Activated CD8-positive, alpha-beta memory T cell treated with anti-CD3 and anti-CD28 coated beads for 36 hours (primary cell): ENCODE data around the gene RXFP1. TPM values are rescaled to one million over a fixed set of nuclear protein-coding genes. Genes with fewer than 3 reads are reported as not detected.

Source experiments
- CTCF ChIA-PET: fragments of 350-600 bp; sonication (Branson Sonifier 250); formaldehyde crosslinking; loops from one replicate; lab custom pipeline; 2021; ENCODE audit warnings: antibody characterized with exemption; lab: Charles Lee
- POLR2A ChIA-PET: fragments of 350-600 bp; sonication (Branson Sonifier 250); formaldehyde crosslinking; loops from one replicate; lab custom pipeline; 2021; ENCODE audit warnings: antibody characterized with exemption; lab: Charles Lee
- total RNA-seq, 2 experiments: library from RNA; stranded (reverse); gene quantifications; one replicate each; pipeline ENCODE4 v1.2.3, GENCODE V29; 2021

Gene RXFP1
- total RNA-seq, 2 experiments from 2014 or later = not detected

DNA sequence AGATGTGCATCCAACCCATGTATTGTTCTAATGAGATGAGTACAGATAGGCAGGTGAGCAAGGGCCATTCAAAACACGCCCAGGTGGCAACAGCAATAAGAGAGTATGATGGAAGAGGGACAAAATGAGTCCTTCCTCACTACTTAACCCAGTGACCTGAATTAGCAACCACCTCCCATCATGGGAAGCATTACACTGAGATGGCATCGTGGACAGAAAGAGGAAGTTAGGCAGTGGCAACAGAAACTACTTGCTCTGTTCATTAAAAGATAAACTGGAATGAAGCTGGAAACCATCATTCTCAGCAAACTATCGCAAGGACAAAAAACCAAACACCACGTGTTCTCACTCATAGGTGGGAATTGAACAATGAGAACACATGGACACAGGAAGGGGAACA lies 17.2 kb downstream of the RXFP1 start:
- ChIA-PET CTCF (no interaction called here), POLR2A (no interaction called here)

DNA sequence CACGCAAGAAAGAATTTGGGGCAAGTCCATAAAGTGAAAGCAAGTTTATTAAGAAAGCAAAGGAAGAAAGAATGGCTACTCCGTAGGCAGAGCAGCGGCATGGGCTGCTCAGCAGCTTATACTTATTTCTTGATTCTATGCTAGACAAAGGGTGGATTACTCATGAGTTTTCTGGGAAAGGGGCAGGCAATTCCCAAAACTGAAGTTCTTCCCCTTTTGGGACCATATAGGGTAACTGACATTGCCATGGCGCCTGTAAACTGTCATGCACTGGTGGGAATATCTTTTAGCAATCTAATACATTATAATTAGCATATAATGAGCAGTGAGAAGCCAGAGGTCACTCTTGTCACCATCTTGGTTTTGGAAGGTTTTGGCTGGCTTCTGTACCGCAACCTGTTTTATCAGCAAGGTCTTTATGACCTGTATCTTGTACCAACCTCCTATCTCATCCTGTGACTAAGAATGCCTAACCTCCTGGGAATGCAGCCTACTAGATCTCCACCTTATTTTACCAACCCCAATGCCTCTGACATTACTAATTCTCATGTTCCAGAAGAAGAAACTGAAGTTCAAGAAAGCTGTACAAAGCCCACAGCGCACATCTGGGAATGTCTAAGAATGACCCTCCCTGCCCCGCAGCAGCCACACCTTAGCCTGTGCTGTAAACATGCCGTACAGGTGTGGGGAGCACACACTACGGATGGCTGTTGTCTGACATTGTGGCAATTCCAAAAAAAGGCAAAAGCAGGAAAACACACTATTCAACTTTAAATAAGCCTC lies 18.6 kb downstream of the RXFP1 start:
- CTCF ChIA-PET = no interaction called here

DNA sequence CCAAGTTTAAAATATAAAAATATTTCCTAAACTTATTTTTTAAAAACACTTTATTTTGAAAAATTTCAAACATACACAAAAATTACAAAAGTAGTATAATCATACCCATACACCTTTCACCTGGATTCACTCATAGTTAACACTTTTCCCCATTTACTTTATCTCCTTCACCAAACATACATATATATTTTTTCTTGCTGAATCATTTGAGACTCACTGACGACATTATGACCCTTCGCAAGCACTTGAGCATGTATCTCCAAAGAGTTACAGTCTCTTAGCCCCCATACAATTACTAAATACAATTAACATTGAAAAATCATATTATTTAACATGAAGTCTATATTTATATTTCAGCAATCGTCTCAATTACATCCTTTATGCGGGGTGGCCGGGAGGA lies 19.8 kb downstream of the RXFP1 start:
- POLR2A ChIA-PET = no interaction called here
- CTCF ChIA-PET = no interaction called here

More for the DNA sequence above, 18.6 kb downstream of the RXFP1 start:
- POLR2A ChIA-PET = no interaction called here

DNA sequence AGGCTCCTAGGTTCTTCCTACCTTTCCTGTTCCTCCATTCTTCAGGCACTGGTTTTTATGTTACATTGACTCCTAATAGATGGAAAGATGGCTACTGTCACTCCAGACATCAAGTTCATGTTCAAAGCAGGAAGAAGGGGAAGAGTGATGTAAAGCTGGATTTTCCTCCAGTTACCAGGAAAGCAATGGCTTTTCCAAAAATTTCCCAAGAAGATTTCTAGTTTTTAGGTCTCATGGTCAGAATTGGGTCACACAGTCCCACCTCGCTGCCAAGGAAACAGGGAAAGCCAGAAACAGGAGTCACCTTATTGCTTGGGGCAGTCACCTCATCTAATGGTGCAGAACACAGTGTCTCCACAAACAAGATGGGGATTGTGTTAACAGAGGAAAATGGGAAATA lies 21.5 kb downstream of the RXFP1 start:
- ChIA-PET POLR2A (no interaction called here), CTCF (no interaction called here)

DNA sequence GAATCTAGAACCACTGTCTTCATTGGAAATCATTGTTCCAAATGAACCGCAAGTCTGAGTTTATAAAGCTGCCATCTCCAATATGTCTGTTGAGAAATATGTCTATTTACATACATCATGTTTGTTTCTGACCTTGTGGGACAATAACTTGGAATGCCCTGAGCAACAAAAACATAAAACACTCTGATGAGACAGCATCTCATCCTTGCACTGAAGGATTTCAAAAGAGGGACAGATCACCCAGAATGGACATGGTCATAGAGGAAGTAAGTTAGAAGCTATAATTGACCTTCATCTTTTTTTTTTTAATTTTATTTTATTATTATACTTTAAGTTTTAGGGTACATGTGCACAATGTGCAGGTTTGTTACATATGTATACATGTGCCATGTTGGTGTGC lies 22.5 kb downstream of the RXFP1 start:
- POLR2A ChIA-PET = no interaction called here
- CTCF ChIA-PET = no interaction called here

DNA sequence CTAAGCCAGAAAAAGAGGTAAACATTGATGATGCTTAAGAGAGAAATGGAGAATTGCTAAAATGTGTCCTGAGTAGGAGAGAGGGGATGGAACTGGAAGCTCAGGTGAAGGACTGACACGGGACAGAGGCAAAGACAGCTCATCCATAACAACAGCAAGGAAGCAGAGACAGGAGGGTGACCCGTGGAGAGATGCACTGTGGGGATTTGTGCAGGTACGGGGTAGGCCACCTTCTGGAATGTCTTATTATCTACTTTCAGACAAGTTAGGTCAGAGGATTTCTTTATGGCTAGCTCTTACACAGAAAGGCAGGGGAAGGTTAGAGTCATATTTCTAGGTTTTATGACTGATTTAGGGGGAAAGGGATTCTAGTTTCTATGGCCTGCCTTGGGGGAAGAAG lies 31.7 kb downstream of the RXFP1 start:
- ChIA-PET CTCF (no interaction called here), POLR2A (no interaction called here)

DNA sequence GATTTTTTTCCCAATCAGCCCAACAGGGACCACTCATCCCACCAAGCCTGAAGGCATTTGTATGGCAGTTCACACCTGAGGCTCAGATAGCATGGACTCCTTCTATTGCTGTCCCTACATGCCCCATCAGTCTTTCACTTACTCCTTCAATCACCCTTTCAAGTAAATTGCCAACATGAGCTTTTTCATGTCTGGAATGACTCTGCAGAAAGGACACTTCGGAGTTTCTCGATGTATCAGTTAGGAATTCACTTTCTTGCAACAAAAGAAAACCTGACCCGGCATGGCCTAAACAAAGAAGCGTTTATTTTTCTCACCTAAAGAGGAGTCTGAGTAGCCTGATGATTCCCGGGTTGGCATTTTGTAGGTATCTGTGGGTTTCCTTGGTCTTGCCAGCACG lies 38.6 kb downstream of the RXFP1 start:
- ChIA-PET CTCF (no interaction called here), POLR2A (no interaction called here)

DNA sequence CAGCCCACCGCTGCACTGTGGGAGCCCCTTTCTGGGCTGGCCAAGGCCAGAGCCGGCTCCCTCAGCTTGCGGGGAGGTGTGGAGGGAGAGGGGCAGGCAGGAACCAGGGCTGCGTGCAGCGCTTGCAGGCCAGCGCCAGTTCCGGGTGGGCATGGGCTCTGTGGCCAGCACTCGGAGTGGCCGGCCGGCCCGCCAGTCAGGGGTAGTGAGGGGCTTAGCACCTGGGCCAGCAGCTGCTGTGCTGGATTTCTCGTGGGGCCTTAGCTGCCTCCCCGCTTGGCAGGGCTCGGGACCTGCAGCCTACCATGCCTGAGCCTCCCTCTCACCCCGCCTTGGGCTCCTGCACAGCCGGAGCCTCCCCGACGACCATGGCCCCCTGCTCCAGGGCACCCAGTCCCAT lies 45.2 kb downstream of the RXFP1 start:
- ChIA-PET CTCF (no interaction called here), POLR2A (no interaction called here)

DNA sequence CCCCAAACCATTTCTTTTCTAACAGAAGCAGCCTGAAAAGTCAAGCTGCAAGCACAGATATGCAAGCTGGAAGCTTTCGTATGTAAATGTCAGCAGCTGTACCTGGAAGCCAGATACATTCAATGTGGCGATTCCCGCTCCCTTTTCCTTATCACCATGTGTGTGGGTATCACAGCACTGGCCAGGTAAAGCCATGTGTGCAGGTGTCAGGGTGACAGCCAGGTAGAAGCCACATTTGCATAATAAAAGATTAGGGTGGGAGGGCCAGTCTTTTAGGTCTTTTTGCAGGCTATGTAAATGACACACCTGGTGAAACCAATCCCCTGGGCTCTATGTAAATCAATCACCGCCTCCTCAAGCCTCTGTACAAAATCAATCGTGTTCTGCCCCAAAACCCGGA lies 50.1 kb downstream of the RXFP1 start:
- ChIA-PET CTCF (no interaction called here), POLR2A (no interaction called here)

DNA sequence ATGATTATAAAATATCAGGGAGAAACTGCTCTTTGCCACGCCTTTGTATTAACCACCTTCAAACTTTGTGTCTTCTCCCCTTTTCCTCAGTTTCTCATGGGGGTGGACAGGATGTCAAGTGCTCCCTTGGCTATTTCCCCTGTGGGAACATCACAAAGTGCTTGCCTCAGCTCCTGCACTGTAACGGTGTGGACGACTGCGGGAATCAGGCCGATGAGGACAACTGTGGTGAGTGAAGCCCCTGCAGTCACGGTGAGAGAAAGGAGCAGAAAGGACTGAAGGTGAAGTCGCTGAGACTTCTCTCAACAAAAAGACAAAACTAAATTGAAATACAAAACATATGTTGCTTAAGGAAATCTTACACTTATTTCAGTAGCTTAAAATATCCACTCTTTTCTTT lies 50.9 kb downstream of the RXFP1 start:
- CTCF ChIA-PET = no interaction called here

DNA sequence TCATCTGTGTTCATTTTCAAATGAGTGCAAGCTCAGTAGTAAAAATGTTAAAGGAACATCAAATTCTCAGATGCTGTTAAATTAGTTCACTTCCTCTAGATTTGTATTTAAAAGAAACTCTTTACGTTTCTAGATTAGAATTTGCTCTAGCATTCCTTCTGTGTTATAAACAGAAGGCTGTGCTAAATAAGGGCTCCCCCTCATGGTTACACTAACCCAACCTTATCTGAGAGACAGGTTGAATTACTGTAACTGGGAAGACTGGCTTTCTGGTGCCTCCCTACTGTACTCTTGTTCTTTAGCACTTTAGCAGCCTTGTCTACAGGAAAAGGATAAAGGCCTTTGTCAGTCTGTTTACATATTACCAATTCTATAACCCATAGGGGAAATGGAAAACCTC lies 56.8 kb downstream of the RXFP1 start:
- ChIA-PET CTCF (no interaction called here), POLR2A (no interaction called here)

More for the DNA sequence above, 50.9 kb downstream of the RXFP1 start:
- POLR2A ChIA-PET = no interaction called here

DNA sequence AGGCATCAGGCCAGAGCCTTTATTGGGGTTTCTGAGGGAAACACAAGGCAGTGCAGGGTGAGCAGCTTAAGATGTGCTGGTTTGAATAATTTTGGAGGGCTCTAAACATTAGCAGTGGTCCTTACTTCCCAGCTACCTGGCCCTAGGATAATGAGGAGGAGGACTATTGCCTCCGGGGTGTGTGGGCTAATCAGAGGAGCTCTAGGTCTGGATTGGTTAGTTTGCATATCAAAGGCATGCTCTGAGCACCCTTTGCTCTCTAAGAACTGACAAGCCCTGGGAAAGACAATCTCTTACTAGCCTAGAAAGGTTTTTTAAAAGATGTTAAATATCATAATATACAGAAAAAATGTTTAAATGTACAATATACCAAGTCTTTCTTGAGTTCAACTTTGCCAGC lies 58.4 kb downstream of the RXFP1 start:
- CTCF ChIA-PET = no interaction called here
- POLR2A ChIA-PET = no interaction called here

DNA sequence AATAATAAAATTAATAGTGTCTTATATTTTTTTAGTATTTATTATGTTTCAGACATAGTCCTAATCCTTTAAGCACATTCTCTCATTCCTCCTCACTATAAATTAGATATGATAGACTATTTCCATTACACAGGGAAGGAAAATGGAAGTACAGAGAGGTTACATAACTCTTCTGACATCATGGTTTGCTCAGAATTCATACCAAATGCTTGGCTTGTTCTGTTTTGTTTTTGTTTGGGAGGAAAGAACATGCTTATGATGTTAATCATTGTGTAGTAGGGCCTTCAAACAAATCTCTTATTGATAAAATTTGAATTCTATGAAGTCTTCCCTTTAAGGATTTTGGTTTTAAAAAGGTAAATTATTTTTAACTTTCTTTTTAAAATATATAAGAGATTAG lies 59.5 kb downstream of the RXFP1 start:
- ChIA-PET POLR2A (no interaction called here), CTCF (no interaction called here)

DNA sequence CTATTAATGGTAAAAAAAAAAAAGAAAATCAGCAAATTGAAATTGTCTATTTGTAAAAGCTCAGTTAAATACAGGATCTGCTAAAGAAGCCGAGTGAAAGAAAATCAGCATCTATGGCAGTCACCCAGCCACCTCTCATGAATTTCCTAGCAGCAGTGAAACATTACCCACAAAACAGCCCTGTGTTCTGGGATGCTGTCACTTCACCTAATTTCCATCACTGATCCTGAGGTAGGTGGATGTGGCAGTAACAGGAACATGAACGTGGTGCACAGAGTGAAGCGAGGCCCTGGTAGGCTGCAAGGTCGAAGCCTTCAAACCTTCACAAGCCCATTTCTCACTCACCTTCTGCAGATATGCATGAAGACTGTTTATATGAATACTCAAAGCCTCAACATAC lies 65.2 kb downstream of the RXFP1 start:
- POLR2A ChIA-PET = no interaction called here
- CTCF ChIA-PET = no interaction called here

DNA sequence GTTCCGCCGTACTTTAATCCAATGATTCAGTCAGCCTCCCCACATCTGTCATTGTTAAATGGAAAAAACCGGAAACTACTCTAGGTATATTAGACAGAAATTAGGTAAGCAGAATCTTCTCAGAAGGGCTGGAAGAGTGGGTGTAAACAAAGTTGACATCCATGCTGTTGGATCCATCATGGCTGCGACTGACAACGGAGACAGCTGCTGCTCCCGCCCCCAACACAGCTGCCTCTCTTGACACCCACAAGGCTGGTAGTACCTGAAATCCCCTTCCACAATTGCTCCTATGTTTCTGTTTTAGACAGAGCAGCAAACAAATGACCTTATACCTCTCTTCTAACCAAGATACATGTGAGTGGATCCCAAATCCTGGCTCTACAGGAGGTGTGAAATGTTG lies 66.6 kb downstream of the RXFP1 start:
- POLR2A ChIA-PET = no interaction called here
- CTCF ChIA-PET = no interaction called here

DNA sequence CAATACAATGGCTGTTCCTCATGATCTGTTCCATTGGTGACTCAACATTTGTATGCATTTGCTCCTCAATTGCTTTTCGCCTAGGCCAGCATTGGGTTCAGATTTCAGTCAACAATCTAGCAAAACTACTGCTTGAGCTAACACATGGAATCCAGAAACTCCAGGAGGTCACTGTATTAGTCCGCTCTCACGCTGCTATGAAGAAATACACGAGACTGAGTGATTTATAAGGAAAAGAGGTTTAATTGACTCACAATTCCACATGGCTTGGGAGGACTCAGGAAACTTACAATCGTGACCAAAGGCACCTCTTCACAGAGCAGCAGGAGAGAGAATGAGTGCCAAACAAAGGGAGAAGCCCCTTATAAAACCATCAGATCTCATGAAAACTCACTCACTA lies 67.1 kb downstream of the RXFP1 start:
- POLR2A ChIA-PET = no interaction called here
- CTCF ChIA-PET = no interaction called here

DNA sequence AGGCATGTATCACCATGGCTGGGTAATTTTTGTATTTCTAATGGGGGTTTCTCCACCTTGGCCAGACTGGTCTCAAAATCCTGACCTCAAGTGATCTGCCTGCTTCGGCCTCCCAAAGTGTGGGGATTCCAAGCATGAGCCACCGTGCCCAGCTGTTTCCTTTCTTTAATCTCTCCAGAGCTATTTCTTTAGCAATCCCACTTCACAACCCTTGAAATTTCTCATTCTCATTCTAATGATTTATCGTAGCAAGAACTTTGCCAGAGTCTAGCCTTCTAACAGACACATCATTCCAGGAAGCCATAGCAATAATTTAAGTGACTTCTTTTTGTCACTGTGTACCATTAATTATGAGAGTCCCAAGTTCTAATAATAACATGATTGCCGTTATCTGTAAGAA lies 68.6 kb downstream of the RXFP1 start:
- CTCF ChIA-PET = no interaction called here
- POLR2A ChIA-PET = no interaction called here

DNA sequence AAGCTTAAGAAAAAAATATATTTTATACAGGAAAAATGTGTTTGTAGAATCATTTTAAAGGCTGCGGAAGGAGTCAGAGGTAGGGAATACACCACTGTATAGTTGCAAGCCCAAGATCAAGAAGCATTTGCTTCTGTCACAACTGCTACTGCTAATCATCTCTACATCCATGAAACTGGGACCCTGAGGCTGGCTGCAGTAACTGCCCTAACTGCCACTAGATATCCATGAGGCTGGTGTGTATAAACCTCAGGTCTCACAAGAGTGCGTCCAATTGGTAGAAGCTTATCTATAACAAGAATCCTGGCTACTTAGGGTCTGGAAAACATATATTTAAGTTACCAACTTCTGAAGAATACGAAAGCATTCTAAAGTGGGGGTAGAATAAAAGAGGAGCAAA lies 69.1 kb downstream of the RXFP1 start:
- CTCF ChIA-PET = no interaction called here

DNA sequence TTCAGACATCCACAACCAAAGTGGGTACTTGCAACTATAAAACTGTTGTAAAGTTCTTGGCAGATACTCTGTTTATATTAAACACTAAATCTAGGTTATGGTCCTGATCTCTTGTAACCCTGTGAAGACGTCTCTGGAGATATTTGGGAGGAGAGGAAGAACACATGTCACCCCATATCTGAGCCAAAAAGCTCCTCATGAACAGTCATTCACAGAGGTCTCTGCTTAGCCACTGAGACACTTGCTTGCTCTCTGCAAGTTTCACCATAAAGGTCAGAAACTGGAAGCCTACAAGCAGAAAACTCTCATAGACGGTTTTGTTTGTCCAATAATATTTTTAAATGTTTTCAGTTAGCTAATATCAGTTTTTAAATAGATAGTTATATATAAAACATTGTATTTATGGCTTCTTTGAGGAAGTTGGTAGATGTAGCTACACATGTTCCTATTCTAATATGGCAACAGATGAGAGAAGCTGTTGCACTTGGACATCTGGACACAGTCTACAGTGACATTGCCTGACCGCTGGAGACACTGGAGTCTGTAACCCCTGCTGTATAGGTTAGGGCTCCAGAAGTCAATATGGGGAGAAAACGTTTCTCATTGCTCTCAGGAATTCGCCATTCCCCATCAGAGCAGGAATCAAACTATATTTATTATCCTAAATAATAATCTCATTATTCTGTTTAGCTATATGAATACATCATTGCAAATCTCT lies 76.4 kb downstream of the RXFP1 start:
- ChIA-PET POLR2A (no interaction called here), CTCF (interaction anchor here (1.1 kb wide), 1 partner anchor 23 kb away, joined by 3 read pairs; no protein-coding TSS in a partner anchor)

More for the DNA sequence above, 69.1 kb downstream of the RXFP1 start:
- POLR2A ChIA-PET = no interaction called here

DNA sequence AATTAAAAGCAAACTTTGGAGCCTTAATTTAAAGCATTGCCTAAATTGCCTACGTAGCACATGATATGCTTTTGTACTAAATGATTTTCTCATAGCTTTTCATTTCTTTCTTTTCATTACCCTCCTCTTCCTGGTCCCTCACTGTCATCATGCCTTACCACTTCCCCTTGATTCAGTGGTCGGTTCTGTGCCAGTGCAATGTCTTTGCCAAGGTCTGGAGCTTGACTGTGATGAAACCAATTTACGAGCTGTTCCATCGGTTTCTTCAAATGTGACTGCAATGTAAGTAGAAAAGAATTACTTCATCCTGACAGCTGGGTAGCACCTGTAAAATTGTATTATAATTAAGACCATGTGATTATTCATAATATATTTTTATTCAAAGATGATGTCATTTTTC lies 77.5 kb downstream of the RXFP1 start:
- CTCF ChIA-PET = interaction anchor here (1.1 kb wide), 1 partner anchor 22 kb away, joined by 3 read pairs; no protein-coding TSS in a partner anchor
- POLR2A ChIA-PET = no interaction called here
